ENCODE results near the gene HMGCLL1.
A peak's percentile ranks its signal among the peaks of the same experiment; 100 is the strongest.

- TF ChIP-seq CTCF (IDR thresholded peaks at IDR 0.05): peak in 4 of 5 experiments; percentile 31 to 52 (median 44)
- no peak for TF ChIP-seq POLR2A (IDR thresholded peaks at IDR 0.05)
- TF ChIP-seq POLR2AphosphoS5 (IDR thresholded peaks at IDR 0.05): no peak
- TF ChIP-seq EP300 (IDR thresholded peaks at IDR 0.05; ENCODE audit: low read depth): no peak
Observed at GRCh38 chr6:55445648-55446204, 133.3 kb downstream of the HMGCLL1 start.
